K562 (cell line): ENCODE results near the gene SOST. TPM values are rescaled to one million over a fixed set of nuclear protein-coding genes. Genes with fewer than 3 reads are reported as not detected.

Experiments
- ATAC-seq: fragments of 200-7000 bp; cut with Tn5 transposase; 3 replicates; pipeline ENCODE4 v1.9.1; 2020; ENCODE audit warnings: moderate library complexity
- BruUV-seq: library from RNA; stranded (reverse); fragments of 400-500 nt; replicated peaks from 2 replicates; lab custom pipeline; 2021; lab: Mats Ljungman, UMichigan
- CTCF ChIA-PET: fragments of 300-600 bp; formaldehyde crosslinking; extraction: SDS; loops from one replicate; lab custom pipeline; 2021; ENCODE audit warnings: low intra/inter-chr PET ratio; lab: Yijun Ruan, JAX
- POLR2A ChIA-PET: fragments of 300-600, 350-650 bp; sonication (Branson Sonifier 250); formaldehyde crosslinking; extraction: SDS; loops from one replicate; lab custom pipeline; 2021; ENCODE audit warnings: antibody characterized with exemption, inconsistent platforms; lab: Yijun Ruan, JAX
- DNase-seq, 4 experiments: peaks; one replicate each; pipeline versions ENCODE4 v3.0.0 to v3.0.0-alpha.2; 2011 to 2018; ENCODE audit warnings: low spot score in 3 of 4, mixed read lengths in 3 of 4; ENCODE audit errors: extremely low read depth in 1 of 4
- FAIRE-seq: peaks from 2 replicates; lab custom pipeline; 2011; peaks lifted over from hg19 to GRCh38; lab: Jason Lieb, UNC
- H2AFZ ChIP-seq: 2 replicates; pipeline ENCODE4 v1.6.0; 2011; ENCODE audit warnings: low read depth, low read length, control low read depth, inconsistent platforms
- H3K27ac ChIP-seq: fragments of 200-600 bp; 3 replicates; pipeline ENCODE4 v1.8.0; 2011; ENCODE audit warnings: low read depth, mild to moderate bottlenecking, control low read depth, inconsistent platforms, low read length, moderate library complexity, mixed read lengths; ENCODE audit errors: extremely low read depth
- H3K27me3 ChIP-seq, 2 experiments: fragments of 300-600 bp in 1 of 2; 2 replicates in 1 of 2; 3 replicates in 1 of 2; pipeline versions ENCODE4 v1.6.0 to v1.8.0; 2011; ENCODE audit warnings: inconsistent platforms in 2 of 2, low read length in 2 of 2, mild to moderate bottlenecking in 1 of 2, mixed read lengths in 1 of 2, moderate library complexity in 1 of 2; ENCODE audit not compliant: control insufficient read depth in 2 of 2, insufficient read depth in 2 of 2
- H3K36me3 ChIP-seq: fragments of 300-600 bp; 3 replicates; pipeline ENCODE4 v1.8.0; 2011; ENCODE audit warnings: mild to moderate bottlenecking, low read length, inconsistent platforms; ENCODE audit not compliant: control insufficient read depth, insufficient read depth
- H3K4me1 ChIP-seq, 2 experiments: fragments of 200-600 bp in 1 of 2; replicated peaks in 1 of 2; 2 replicates in 1 of 2; 3 replicates in 1 of 2; pipeline versions ENCODE4 v1.5.1 to v1.8.0; 2011; ENCODE audit warnings: inconsistent platforms in 2 of 2, low read length in 2 of 2, mild to moderate bottlenecking in 1 of 2, mixed read lengths in 1 of 2, moderate library complexity in 1 of 2; ENCODE audit not compliant: control insufficient read depth in 2 of 2, insufficient read depth in 2 of 2
- H3K4me2 ChIP-seq: 2 replicates; pipeline ENCODE4 v1.6.1; 2011; ENCODE audit warnings: low read length, control low read depth, inconsistent platforms, mixed read lengths; ENCODE audit not compliant: insufficient read depth
- H3K4me3 ChIP-seq: fragments of 200-600 bp; sonication (generic), shearing (Covaris generic); 2 replicates; pipeline ENCODE4 v1.5.1; 2016; ENCODE audit warnings: control low read depth, inconsistent platforms
- H3K79me2 ChIP-seq: fragments of 200-600 bp; 3 replicates; pipeline ENCODE4 v1.8.0; 2011; ENCODE audit warnings: low read length, inconsistent platforms; ENCODE audit not compliant: control insufficient read depth, insufficient read depth
- H3K9ac ChIP-seq, 2 experiments: 2 replicates each; pipeline versions ENCODE4 v1.6.0 to v1.6.1; 2011; ENCODE audit warnings: low read depth in 2 of 2, low read length in 2 of 2, control low read depth in 1 of 2, inconsistent platforms in 1 of 2, mild to moderate bottlenecking in 1 of 2, mixed read lengths in 1 of 2; ENCODE audit not compliant: insufficient read depth in 1 of 2
- H3K9me1 ChIP-seq: one replicate; pipeline ENCODE4 v1.6.0; 2011; ENCODE audit warnings: inconsistent platforms, mild to moderate bottlenecking, low read length, moderate library complexity; ENCODE audit not compliant: control insufficient read depth, insufficient read depth
- H3K9me3 ChIP-seq: replicated peaks from 2 replicates; pipeline ENCODE4 v1.5.1; 2011; ENCODE audit warnings: low read depth, low read length, inconsistent platforms; ENCODE audit not compliant: control insufficient read depth, insufficient read depth
- H4K20me1 ChIP-seq: replicated peaks from 2 replicates; pipeline ENCODE4 v1.6.1; 2011; ENCODE audit warnings: low read length, inconsistent platforms, mixed read lengths; ENCODE audit not compliant: control insufficient read depth, insufficient read depth
- BMI1 ChIP-seq: fragments of 150-350 bp; IDR thresholded peaks from 2 replicates; pipeline ENCODE4 v1.6.1; 2014; ENCODE audit warnings: low read length
- CBX2 ChIP-seq: fragments of 200-600 bp; sonication (generic); IDR thresholded peaks from one replicate; pipeline ENCODE4 v1.6.1; 2012; ENCODE audit warnings: mild to moderate bottlenecking, low read length, inconsistent platforms; ENCODE audit not compliant: insufficient read depth, poor library complexity, severe bottlenecking
- CBX8 ChIP-seq: fragments of 200-600 bp; sonication (generic); IDR thresholded peaks from 2 replicates; pipeline ENCODE4 v1.6.1; 2012; ENCODE audit warnings: borderline replicate concordance, mixed run types, low read depth, mild to moderate bottlenecking, moderate library complexity, mixed read lengths, low read length, control low read depth, inconsistent platforms; ENCODE audit not compliant: poor library complexity, severe bottlenecking; ENCODE audit errors: extremely low read depth
- EZH2 ChIP-seq: IDR thresholded peaks from 2 replicates; pipeline ENCODE4 v1.6.1; 2012; ENCODE audit warnings: low read depth, mild to moderate bottlenecking, inconsistent platforms, low read length, borderline replicate concordance
- HDAC2 ChIP-seq: fragments of 450-650 bp; IDR thresholded peaks from 2 replicates; pipeline ENCODE4 v1.6.1; 2016; ENCODE audit warnings: mild to moderate bottlenecking
- LARP7 ChIP-seq: fragments of 450-650 bp; IDR thresholded peaks from 2 replicates; pipeline ENCODE4 v1.6.1; 2016
- MCM5 ChIP-seq: fragments of 450-650 bp; IDR thresholded peaks from 2 replicates; pipeline ENCODE4 v1.6.1; 2016; ENCODE audit warnings: low read depth
- MITF ChIP-seq: IDR thresholded peaks from 2 replicates; pipeline ENCODE4 v1.6.1; 2014; ENCODE audit warnings: antibody characterized with exemption
- SIN3B ChIP-seq: fragments of 450-650 bp; IDR thresholded peaks from 2 replicates; pipeline ENCODE4 v1.6.1; 2017; ENCODE audit warnings: low read depth, mild to moderate bottlenecking, moderate library complexity
- USF1 ChIP-seq: sonication (generic); formaldehyde crosslinking; IDR thresholded peaks from 2 replicates; pipeline ENCODE4 v1.9.0; 2022; ENCODE audit warnings: mild to moderate bottlenecking, missing genetic modification reagents
- ZNF512 ChIP-seq: IDR thresholded peaks from 2 replicates; pipeline ENCODE4 v1.6.1; 2016; ENCODE audit warnings: missing genetic modification characterization, missing compliant biosample characterization
- WGBS: fragments of 100-300 bp; shearing (Covaris generic); methylation state at CpG from one replicate; pipeline ENCODE4 v1.1.6; 2016; ENCODE audit warnings: low coverage, mixed read lengths; ENCODE audit not compliant: insufficient coverage; ENCODE audit errors: missing lambda C conversion rate; 5-methylcytosine and 5-hydroxymethylcytosine counted together
- in situ Hi-C: fragments of 300-500 bp; cut with MboI; formaldehyde crosslinking; loops from 4 replicates; pipeline ENCODE4 v1.15.0; 2018; ENCODE audit warnings: inconsistent platforms, mixed read lengths
- intact Hi-C: fragments of 100-400 bp; cut with micrococcal nuclease; formaldehyde crosslinking; loops from 2 replicates; pipeline ENCODE4 v1.14.2; 2022
- polyA plus RNA-seq, 8 experiments: library from polyadenylated mRNA; depleted of rRNA in 4 of 8; stranded (reverse) in 5 of 8; unstranded in 3 of 8; fragments of >200 nt; fragmentation: Nextera tagmentation in 2 of 8; fragmentation: Illumina TruSeq in 1 of 8; extraction: Ambion mirVana in 2 of 8; extraction: Trizol in 1 of 8; gene quantifications; 2 replicates each; pipeline versions ENCODE4 v1.2.1 to v1.2.3, GENCODE V29; 2011 to 2014; ENCODE audit warnings: inconsistent platforms in 1 of 8, missing spikeins in 1 of 8
- total RNA-seq, 7 experiments: library from RNA; depleted of rRNA in 6 of 7; stranded (reverse); fragments of >200 nt in 6 of 7; fragmentation: Illumina TruSeq in 2 of 7; extraction: Trizol in 2 of 7; gene quantifications; 2 replicates each; pipeline versions ENCODE4 v1.2.1 to v1.2.3, GENCODE V29; 2011 to 2021; ENCODE audit warnings: low replicate concordance in 1 of 7
- TF ChIP-seq, protein P1 (sequence below): sonication (generic); formaldehyde crosslinking; IDR thresholded peaks from 2 replicates; pipeline ENCODE4 v1.8.0; 2022; ENCODE audit warnings: missing genetic modification reagents, mild to moderate bottlenecking, moderate library complexity, borderline replicate concordance
- TF ChIP-seq, protein P2 (sequence below): fragments of 250-450 bp; sonication (Bioruptor Pico); IDR thresholded peaks from 2 replicates; pipeline ENCODE4 v1.8.0; 2022; ENCODE audit warnings: moderate library complexity, mild to moderate bottlenecking, inconsistent platforms

Gene SOST
- total and polyA plus RNA-seq, 9 of the 15 experiments (the other 6 are each of a cell fraction or from before 2014, with no cell fraction given): not detected

- DNase-seq (no peak), ATAC-seq (no peak), FAIRE-seq (no peak)
- no peak for TF ChIP-seq EZH2
- no peak for TF ChIP-seq LARP7
- TF ChIP-seq, protein P1, sequence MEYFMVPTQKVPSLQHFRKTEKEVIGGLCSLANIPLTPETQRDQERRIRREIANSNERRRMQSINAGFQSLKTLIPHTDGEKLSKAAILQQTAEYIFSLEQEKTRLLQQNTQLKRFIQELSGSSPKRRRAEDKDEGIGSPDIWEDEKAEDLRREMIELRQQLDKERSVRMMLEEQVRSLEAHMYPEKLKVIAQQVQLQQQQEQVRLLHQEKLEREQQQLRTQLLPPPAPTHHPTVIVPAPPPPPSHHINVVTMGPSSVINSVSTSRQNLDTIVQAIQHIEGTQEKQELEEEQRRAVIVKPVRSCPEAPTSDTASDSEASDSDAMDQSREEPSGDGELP (CRISPR knock-in tag): no peak
- TF ChIP-seq CBX2: peak; percentile 35
- TF ChIP-seq SIN3B: no peak
- TF ChIP-seq ZNF512: no peak
- TF ChIP-seq HDAC2: no peak
- no peak for TF ChIP-seq BMI1
- TF ChIP-seq MITF: no peak
- peak; percentile 50 for TF ChIP-seq CBX8
- TF ChIP-seq, protein P2, sequence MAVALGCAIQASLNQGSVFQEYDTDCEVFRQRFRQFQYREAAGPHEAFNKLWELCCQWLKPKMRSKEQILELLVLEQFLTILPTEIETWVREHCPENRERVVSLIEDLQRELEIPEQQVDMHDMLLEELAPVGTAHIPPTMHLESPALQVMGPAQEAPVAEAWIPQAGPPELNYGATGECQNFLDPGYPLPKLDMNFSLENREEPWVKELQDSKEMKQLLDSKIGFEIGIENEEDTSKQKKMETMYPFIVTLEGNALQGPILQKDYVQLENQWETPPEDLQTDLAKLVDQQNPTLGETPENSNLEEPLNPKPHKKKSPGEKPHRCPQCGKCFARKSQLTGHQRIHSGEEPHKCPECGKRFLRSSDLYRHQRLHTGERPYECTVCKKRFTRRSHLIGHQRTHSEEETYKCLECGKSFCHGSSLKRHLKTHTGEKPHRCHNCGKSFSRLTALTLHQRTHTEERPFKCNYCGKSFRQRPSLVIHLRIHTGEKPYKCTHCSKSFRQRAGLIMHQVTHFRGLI (CRISPR knock-in tag): no peak
- TF ChIP-seq MCM5: no peak
- TF ChIP-seq USF1 (CRISPR knock-in tag): no peak
- H2AFZ ChIP-seq: no peak overlapping the region
- peaks cover 7 to 15% of the 10 kb centered on the region in 2 experiments; a peak in 4 of 5 replicates for H3K4me1 ChIP-seq
- no peak overlapping the region for H3K4me3 ChIP-seq
- H3K27me3 ChIP-seq: peaks cover 37 to 45% of the 10 kb centered on the region in 2 experiments
- no TSS peak for BruUV-seq
- H3K9me3 ChIP-seq: no peaks in the 10 kb centered on the region
- no peak overlapping the region for H3K4me2 ChIP-seq
- intact Hi-C loops (no loop called here), in situ Hi-C loops (no loop called here)
- H3K9ac ChIP-seq: no peak overlapping the region
- no peaks in the 10 kb centered on the region for H4K20me1 ChIP-seq
- WGBS: 4% methylated on average over 15 of the region's 15 CpGs
- H3K36me3 ChIP-seq: no peaks in the 10 kb centered on the region
- no peak overlapping the region for H3K27ac ChIP-seq
- POLR2A ChIA-PET: no interaction called here
- CTCF ChIA-PET: no interaction called here
- no peaks in the 10 kb centered on the region for H3K9me1 ChIP-seq
- no peaks in the 10 kb centered on the region for H3K79me2 ChIP-seq
Observed at GRCh38 chr17:43782913-43783680, 24.5 kb upstream of the SOST start.
